Activated CD8-positive, alpha-beta memory T cell treated with anti-CD3 and anti-CD28 coated beads, Interleukin-2, amount 50 U/mL, for 1 hour (primary cell): ENCODE measurements around the gene FOXD1.
"Not testable (repeated sequence)": the region's sequence is repeated elsewhere in the genome, so short reads cannot be mapped to it uniquely, and the experiment has no call there.

ENCODE experiments used
- DNase-seq: peaks from one replicate; pipeline ENCODE4 v3.0.0-alpha.2; 2020; ENCODE audit errors: extremely low read depth

FOXD1 gene

DNA sequence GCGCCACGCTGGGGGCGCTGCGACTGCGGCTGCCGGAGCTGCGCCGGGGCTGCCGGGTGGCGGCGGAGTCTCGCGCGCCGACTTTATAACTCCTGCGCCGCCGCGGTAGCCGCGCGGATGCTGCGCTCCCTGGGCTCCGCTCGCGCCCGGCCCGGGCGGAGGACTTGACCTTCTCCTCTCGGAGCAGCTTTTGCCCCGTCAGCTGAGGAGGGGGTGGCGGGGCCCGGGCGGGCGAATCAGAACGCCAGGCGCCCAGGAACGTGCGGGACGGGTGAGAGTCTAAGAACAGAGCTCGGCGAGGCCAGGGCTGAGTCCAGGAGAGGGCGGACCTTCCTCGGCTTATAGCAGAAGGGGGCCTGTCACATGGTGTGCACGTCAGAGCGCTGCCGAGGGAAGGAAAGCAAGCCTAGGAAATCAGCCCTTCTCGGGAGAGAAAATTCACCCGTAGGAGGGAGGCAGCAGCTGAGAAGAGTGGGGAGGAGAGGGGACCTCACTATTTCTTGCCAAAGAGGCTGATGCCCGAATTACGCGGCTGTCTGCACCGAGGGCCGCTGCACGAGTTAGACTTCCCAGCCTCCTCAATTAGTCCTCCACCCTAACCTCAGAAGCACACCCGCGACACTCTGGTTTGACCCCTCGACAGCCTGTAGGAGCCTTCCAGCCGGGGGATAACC lies at the start of gene FOXD1:
Gene FOXD1 (minus strand): TSS at position 315 of the 674 bp plus-strand sequence. CDS start 415 bp downstream, outside the sequence.
- no peak for DNase-seq

DNA sequence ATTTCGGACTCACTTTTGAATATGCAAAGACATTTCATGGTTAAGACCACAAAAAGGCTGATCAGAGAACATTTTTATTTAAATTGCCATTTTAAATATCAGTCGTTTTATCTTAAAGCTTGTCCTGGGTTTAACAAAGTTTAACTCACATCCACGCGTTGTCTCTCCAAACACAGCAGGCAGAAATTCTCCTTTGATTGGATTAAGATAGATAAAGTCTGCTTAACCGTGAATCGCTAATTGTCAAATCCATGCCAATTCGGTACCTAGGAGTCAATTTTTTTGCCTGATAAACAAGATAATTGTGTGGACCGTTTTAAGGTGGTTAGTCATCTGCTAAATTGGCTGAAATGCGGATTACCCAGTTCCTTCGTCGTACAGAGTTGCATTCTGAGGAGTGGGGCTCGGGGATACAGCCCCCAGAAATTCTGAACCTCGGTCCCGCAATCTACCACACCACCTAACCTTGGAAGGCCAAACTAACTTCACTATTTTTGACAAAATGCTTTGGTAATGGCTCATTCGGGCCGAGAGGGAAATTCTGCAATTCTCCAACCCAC lies 49.0 kb upstream of the FOXD1 start:
- no peak for DNase-seq

DNA sequence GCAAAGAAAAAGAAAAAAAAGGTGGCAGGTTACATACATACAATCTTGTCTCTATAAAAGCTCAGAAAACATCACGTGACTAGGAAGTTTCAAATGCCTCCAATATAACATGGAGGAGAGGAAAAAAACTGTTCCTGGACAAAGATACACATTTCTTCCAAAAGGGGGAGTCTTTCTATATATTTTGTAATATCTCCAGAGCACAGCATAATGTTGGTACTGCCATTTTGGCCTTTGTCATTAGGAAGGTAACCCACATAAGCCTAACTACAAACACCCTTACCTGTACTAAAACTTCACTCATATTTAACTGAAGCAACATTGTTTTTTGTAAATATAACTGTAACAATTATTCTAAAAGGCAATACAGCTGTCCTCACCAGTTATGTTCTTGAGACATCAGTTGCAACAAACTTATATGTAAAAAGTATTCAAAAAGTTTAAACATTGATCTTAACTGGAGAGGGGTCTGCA lies 48.4 kb upstream of the FOXD1 start:
- no peak for DNase-seq

DNA sequence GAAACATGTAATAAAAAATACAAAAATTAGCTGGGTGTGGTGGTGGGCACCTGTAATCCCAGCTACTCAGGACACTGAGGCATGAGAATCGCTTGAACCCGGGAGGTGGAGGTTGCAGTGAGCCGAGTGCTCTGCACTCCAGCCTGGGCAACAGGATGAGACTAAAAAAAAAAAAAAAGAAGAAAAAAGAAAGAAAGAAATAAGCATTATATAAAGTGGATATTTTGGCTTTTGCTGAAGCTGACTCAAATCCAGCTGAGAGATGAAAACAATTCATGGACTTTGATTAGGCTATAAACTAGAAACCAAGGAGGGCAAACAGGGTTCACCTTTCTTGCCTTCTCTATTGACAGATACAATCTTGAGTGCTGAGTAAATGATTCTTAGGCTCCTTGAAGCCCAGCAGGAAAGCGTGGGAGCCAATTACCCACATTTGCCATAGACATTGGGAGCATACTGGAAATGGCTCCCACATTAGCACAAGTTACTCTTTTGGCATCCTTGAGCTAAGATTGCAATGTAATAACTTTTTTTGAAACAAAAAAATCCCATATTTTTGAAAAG lies 47.3 kb upstream of the FOXD1 start:
- DNase-seq: no peak

DNA sequence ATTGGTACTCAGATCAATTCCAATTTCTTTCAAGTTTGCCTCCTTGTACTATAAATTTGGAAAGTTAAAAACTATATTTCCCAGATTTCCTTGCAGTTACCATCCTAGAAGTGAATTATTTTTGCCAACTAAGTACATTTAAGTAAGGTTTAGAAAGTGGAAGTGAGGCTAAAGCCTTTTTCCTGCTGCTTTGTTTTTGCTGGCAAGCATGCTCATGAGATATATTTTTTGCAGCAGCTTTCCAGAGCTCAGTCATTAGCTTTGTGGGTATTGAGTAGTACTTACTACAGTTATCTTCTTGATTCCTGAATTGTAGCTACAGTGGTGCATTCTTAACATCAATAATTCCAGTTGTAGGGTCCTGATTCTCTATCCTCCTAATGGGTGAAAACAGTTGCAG lies 46.1 kb upstream of the FOXD1 start:
- no peak for DNase-seq

DNA sequence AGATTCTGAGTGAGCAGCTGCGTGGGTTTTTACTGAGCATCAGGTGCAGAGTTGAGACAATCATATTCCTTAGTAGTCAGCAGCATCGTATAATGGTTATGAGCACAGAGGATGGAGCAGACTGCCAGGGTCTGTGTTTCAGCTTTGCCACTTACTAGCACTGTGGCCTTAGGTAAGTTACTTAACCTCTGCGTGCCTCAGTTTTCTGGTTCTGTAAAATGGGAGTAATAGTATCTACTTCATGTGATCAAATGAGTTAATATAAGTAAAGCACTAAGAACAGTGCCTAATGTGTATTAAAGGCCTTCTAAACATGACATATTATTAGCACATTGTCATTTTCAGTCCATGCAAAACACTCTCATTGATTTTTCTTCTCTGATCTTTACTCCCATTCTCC lies 44.8 kb upstream of the FOXD1 start:
- no peak for DNase-seq

DNA sequence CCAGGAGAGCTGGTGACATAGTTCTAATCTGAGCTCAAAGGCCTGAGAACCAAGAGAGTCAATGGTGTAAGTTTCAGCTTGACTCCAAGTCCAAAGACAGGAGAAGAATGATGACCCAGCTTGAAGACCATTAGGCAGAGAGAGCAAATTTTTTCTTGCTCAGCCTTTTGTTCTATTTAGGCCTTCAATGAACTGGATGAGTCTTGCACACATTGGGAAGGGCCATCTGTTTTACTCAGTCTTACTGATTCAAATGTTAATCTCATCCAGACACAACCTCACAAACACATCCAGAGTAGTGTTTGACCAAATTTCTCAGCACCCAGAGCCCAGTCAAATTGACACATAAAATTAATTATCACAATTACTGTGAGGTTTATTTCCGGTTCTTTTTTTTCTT lies 42.6 kb upstream of the FOXD1 start:
- DNase-seq: no peak

DNA sequence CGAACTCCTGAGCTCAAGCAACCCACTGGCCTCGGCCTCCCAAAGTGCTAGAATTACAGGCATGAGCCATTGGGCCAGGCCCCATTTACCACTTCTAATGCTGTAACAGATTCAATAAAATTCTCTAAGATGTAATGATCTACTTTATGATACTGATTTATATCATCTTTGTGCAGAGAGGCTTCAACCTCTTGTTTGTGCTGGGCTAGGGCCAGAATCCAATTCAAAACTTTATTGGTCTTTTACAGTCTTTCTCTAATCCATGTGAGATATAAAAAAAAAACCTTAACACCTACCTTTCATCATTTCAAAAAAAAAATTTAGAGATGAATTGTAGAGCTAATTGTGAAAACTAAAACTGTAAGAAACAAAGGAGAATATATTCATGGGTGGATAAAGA lies 41.5 kb upstream of the FOXD1 start:
- no peak for DNase-seq

DNA sequence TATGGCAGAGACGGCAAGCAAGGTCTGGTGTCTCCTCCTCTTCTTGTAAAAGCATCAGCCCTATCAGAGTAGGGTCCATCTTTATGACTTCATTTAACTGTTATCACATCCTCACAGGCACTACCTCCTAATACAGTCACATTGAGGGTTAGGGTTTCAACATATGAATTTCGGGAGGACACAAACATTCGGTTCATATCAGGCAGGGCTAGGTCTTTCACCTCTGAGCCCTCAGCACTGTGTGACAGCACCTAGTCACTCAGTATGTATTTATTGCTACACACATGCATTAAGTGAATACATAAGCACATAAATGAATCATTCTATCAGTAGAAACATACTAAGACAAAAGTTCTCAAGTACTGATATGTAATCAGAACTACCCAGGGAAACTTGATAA lies 40.2 kb upstream of the FOXD1 start:
- no peak for DNase-seq

DNA sequence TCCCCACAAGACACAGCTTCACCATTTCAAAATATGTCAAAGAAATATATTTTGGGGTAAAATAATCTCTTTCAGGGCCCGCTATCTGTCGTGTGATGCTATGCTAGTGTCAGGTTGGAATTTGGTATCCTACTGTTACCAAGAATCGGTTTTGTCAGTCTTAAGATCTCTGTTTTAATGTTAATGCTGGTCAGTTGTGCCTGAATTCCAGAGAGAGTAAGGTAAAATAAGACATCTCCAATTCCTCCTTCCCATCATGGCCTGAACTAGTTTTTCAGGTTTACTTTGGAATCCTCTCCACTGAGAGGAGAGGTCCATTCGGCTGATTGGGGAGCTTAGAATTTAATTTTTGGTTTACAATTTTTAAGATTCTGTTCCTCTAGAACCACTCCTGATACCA lies 39.2 kb upstream of the FOXD1 start:
- DNase-seq: no peak

DNA sequence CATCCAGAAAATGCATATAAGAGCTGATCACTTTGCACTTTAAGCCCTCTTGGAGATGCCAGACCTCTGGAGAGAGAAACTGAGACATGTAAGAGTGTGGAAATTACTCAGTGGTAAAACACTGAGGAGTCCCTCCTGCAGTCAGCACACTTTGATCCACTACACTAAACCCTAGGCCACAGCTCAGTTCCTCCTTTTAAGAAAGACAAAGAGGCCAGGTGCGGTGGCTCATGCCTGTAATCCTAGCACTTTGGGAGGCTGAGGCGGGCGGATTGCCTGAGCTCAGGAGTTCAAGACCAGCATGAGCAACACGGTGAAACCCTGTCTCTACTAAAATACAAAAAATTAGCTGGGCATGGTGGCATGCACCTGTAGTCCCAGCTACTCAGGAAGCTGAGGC lies 38.7 kb upstream of the FOXD1 start:
- not testable (repeated sequence) for DNase-seq

DNA sequence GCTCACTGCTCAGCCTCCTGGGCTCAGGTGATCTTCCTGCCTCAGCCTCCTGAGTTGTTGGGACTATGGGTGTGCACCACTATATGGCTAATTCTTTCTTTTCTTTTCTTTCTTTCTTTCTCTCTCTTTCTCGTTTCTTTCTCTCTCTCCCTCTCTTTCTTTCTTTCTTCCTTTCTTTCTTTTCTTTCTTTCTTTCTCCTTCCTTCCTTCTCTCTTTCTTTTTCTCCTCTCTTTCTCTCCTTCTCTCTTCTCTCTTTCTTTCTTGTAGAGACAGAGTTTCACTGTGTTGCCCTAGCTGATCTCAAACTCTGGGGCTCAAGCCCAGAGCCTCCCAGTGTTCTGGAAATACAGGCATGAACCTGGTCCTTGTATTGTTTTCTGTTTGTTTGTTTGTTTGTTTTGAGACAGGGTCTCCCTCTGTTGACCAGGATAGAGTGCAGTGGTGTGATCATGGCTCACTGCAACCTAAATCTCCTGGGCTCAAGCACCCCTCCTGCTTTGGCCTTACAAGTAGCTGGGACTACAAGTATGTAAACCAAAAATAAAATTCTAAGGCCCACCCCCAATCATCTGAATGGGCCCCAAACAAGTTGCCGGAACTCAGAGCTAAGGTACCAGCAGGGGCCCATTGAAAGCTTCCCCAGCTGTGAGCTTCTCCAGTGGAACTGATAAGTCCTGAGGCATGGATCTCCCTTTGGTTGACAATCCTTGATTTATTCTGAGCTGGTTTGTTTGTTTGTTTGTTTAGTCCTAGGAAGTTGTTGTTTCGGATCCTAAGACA lies 37.7 kb upstream of the FOXD1 start:
- no peak for DNase-seq

DNA sequence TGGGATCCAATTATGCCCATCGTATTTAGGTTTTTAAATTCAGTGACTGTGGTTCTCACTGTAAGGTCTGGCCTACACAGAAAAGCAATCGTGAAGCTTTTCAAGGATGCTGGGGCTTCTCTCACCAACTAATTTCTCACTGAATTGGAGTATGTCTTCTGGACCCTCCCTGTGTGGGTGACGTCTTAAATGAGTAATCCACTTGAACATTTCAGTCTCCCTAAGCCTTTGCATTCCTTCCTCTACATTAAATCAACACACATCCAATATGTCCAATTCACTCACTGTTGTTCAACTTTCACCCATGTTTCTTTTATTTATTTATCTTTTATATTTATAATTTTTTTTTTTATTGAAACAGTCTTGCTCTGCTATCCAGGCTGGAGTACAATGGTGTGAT lies 37.1 kb upstream of the FOXD1 start:
- no peak for DNase-seq

DNA sequence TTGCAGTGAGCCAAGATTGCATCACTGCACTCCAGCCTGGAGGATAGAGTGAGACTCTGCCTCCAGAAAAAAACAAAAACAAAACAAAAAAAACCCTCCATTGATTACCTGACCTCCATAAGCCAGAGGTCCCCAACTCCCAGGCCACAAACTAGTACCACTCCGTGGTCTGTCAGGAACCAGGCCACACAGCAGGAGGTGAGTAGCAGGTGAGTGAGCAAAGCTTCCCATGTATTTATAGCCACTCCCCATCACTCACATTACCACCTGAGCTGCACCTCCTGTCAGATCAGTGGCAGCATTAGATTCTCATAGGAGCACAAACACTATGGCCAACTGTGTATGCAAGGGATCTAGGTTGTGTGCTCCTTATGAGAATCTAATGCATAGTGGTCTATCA lies 35.9 kb upstream of the FOXD1 start:
- DNase-seq: no peak

DNA sequence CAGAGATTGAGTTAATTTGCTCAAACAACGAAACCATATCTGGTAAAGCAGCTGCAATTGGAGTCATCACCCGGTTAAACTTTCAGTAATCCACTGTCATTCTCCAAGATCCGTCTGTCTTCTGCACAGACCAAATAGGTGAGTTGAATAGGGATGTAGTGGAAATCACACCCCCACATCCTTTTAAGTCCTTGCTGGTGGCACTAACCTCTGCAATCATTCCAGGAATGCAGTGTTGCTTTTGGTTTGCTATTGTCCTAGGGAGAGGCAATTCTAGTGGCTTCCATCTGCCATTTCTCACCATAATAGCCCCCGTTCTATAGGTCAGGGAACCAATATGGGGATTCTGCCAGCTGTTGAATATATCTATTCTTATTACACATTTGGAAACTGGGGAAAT lies 35.1 kb upstream of the FOXD1 start:
- no peak for DNase-seq

DNA sequence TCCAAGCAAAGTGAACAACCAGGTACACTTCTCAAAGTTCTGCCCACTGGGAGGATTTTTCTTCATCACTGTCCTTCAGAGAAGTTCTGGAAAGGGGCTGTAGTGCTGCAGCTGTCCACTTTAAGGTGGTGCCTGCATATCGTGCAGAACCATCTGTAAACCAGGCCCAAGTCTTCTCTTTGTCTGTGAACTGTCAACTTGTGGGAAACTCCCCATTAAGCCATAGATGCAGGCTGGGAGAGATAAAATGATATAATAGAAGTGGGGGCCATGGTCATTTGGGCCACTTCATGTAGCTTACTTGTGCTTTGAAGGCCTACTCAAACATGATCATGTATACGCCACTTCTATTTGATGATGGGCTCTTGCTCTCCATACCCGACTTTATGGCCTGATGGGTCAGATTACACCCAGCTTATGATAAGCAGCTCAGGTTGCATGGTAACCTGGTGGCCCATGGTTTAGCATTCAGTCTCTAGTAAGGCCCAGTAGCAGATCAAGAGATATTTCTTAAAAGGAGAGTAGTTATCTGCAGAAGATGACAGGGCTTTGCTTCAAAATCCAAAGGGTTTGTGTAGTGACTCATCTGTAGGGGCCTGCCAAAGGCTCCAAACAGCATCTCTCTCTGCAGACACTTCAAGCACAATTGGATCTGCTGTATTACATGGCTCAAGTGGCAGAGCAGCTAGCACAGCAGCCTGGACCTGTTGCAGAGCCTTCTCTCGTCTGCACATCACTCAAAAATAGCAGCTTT lies 34.0 kb upstream of the FOXD1 start:
- DNase-seq: no peak

DNA sequence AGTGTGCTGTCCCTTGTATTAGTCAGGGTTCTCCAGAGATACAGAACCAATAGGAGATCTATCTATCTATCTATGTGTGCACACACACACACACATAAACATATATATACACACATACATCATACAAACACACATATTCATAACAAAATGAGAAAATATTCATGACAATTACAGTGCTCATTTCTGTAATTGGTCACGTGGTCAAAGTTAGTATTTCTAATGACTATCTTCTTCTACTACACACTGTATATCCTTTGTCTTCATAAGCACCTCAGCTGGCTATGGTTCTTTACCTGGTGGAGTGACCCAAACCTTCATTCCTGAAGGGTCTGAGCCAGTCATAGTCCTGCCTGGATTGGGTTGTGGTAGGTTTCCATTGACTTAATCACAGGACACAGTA lies 31.9 kb upstream of the FOXD1 start:
- DNase-seq: no peak

DNA sequence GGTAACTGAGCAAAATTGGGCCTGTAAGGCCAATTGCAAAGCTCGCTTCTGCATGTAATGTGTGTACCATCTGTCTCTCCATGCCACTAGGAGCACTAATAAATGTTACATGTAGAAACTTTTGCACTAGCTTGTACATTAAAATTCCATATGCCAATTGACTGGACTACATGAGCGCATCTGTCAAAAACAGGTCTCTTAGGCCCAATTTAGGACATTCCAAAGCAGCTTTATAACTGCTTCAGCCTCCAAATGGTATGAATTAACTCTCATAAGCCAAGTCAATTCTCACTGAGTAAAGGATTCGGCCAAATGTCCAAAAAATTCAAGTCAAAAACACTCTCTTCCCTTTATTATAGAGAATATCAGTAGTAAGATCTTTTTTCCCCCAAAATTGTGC lies 23.5 kb upstream of the FOXD1 start:
- no peak for DNase-seq

DNA sequence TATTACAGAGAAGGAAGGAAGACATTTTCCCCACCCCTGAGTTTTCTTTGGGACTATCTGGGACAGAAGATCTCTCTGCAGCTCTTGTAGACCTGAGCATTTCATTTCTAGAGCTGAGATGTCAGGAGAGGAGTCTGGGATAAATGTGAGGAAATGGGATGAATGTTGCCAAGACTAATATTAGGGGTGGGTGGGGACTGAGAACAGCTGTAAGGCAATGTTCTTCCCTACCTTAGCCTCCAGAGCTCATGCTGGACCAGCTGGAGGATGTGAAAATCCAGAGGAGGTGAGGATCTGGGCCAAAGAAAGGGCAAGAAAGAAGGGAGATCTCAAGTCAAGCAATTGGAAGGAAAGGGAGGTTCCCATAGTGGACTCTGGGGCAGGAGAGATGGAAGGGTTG lies 23.1 kb upstream of the FOXD1 start:
- no peak for DNase-seq

DNA sequence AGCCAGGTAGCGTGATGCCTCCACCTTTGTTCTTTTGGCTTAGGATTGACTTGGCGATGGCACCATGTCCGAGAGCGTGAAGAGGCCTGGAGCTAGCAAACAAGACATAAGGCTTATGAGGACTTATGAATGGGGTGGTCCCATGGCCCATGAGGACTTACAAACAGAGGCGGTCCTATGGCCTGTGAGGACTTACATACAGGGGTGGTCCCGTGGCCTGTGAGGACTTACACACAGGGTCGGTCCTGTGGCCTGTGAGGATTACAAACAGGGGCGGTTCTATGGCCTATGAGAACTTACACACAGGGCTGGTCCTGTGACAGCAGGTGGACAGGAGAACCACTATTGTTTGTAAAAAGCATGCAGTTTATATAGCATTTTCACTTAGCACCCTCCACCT lies 21.3 kb upstream of the FOXD1 start:
- DNase-seq: no peak

DNA sequence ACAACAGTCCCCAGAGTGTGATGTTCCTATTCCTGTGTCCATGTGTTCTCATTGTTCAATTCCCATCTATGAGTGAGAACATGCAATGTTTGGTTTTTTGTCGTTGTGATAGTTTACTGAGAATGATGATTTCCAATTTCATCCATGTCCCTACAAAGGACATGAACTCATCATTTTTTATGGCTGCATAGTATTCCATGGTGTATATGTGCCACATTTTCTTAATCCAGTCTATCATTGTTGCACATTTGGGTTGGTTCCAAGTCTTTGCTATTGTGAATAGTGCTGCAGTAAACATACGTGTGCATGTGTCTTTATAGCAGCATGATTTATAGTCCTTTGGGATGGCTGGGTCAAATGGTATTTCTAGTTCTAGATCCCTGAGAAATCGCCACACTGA lies 20.1 kb upstream of the FOXD1 start:
- not testable (repeated sequence) for DNase-seq
